HepG2 (cell line): ENCODE results near the gene NEDD4L. TPM values are rescaled to one million over a fixed set of nuclear protein-coding genes. Genes with fewer than 3 reads are reported as not detected.
A peak's percentile ranks its signal among the peaks of the same experiment; 100 is the strongest.

Experiments
- AHR ChIP-seq: IDR thresholded peaks from 2 replicates; pipeline ENCODE4 v1.6.1; 2018; ENCODE audit warnings: missing genetic modification reagents, missing compliant biosample characterization
- ARID5B ChIP-seq: IDR thresholded peaks from 2 replicates; pipeline ENCODE4 v1.4.0; 2020; ENCODE audit warnings: mild to moderate bottlenecking, missing genetic modification reagents
- ATF3 ChIP-seq: sonication (generic); formaldehyde crosslinking; IDR thresholded peaks from 2 replicates; pipeline ENCODE4 v1.4.0; 2020; ENCODE audit warnings: missing genetic modification reagents
- ELF4 ChIP-seq: sonication (generic); formaldehyde crosslinking; IDR thresholded peaks from 2 replicates; pipeline ENCODE4 v1.5.0; 2020; ENCODE audit warnings: missing genetic modification reagents, mild to moderate bottlenecking, moderate library complexity, borderline replicate concordance
- ETV5 ChIP-seq: IDR thresholded peaks from 2 replicates; pipeline ENCODE4 v1.6.1; 2018; ENCODE audit warnings: missing biosample characterization, missing genetic modification reagents, inconsistent platforms, borderline replicate concordance
- HIC2 ChIP-seq: sonication (generic); formaldehyde crosslinking; IDR thresholded peaks from 2 replicates; pipeline ENCODE4 v1.9.0; 2022; ENCODE audit warnings: low read depth, missing genetic modification reagents
- HNRNPUL1 ChIP-seq: fragments of 200-400 bp; formaldehyde crosslinking; IDR thresholded peaks from 2 replicates; pipeline ENCODE4 v1.6.1; 2017; ENCODE audit warnings: low read depth, mild to moderate bottlenecking, low read length, moderate library complexity
- HOXA3 ChIP-seq: sonication (generic); formaldehyde crosslinking; IDR thresholded peaks from 2 replicates; pipeline ENCODE4 v1.5.0; 2020; ENCODE audit warnings: missing genetic modification reagents
- KMT2A ChIP-seq: sonication (generic); formaldehyde crosslinking; IDR thresholded peaks from 2 replicates; pipeline ENCODE4 v1.4.0; 2020; ENCODE audit warnings: missing genetic modification reagents
- MAFK ChIP-seq, 2 experiments: IDR thresholded peaks in 1 of 2; conservative IDR thresholded peaks in 1 of 2; 2 replicates each; pipeline ENCODE4 v1.6.1; 2011; ENCODE audit warnings: improper control_type of control experiment in 2 of 2, low read length in 2 of 2
- MED1 ChIP-seq: sonication (generic); formaldehyde crosslinking; IDR thresholded peaks from 2 replicates; pipeline ENCODE4 v1.4.0; 2020; ENCODE audit warnings: missing genetic modification reagents
- MIER2 ChIP-seq: IDR thresholded peaks from 2 replicates; pipeline ENCODE4 v1.6.1; 2016; ENCODE audit warnings: missing biosample characterization, missing genetic modification reagents
- MNT ChIP-seq: fragments of 450-650 bp; IDR thresholded peaks from 2 replicates; pipeline ENCODE4 v1.6.1; 2016
- PAWR ChIP-seq: sonication (generic); formaldehyde crosslinking; IDR thresholded peaks from 2 replicates; pipeline ENCODE4 v1.4.0; 2020; ENCODE audit warnings: missing genetic modification reagents, mild to moderate bottlenecking, borderline replicate concordance
- PTBP1 ChIP-seq: fragments of 200-400 bp; formaldehyde crosslinking; IDR thresholded peaks from 2 replicates; pipeline ENCODE4 v1.6.1; 2018; ENCODE audit warnings: low read length, low read depth; ENCODE audit not compliant: poor library complexity, severe bottlenecking
- RXRB ChIP-seq: IDR thresholded peaks from 2 replicates; pipeline ENCODE4 v1.6.1; 2016; ENCODE audit warnings: borderline replicate concordance, missing genetic modification reagents, missing compliant biosample characterization
- SAP130 ChIP-seq: IDR thresholded peaks from 2 replicates; pipeline ENCODE4 v1.6.1; 2016; ENCODE audit warnings: low read depth
- ZBTB2 ChIP-seq: sonication (generic); formaldehyde crosslinking; IDR thresholded peaks from 2 replicates; pipeline ENCODE4 v1.8.0; 2022; ENCODE audit warnings: low read depth, missing genetic modification reagents
- ZBTB21 ChIP-seq: sonication (generic); formaldehyde crosslinking; IDR thresholded peaks from 2 replicates; pipeline ENCODE4 v1.4.0; 2020; ENCODE audit warnings: missing genetic modification reagents
- ZNF879 ChIP-seq: sonication (generic); formaldehyde crosslinking; IDR thresholded peaks from 2 replicates; pipeline ENCODE4 v1.8.1; 2023; ENCODE audit warnings: missing genetic modification reagents
- polyA plus RNA-seq, 8 experiments: library from polyadenylated mRNA; depleted of rRNA in 3 of 8; stranded (reverse) in 7 of 8; unstranded in 1 of 8; fragments of >200 nt; fragmentation: Illumina TruSeq in 4 of 8; extraction: Trizol in 4 of 8; gene quantifications; 2 replicates each; pipeline versions ENCODE4 v1.2.1 to v1.2.3, GENCODE V29; 2011 to 2016; ENCODE audit warnings: low read depth in 4 of 8, missing spikeins in 1 of 8, mixed read lengths in 1 of 8; ENCODE audit not compliant: insufficient read depth in 1 of 8
- total RNA-seq, 5 experiments: library from RNA; depleted of rRNA; stranded (reverse); fragments of >200 nt; fragmentation: Illumina TruSeq; extraction: Trizol; gene quantifications; 2 replicates each; pipeline ENCODE4 v1.2.3, GENCODE V29; 2016; ENCODE audit warnings: low read depth in 1 of 5
- TF ChIP-seq, protein P1 (sequence below): IDR thresholded peaks from 2 replicates; pipeline ENCODE4 v1.6.1; 2012; ENCODE audit warnings: inconsistent platforms

Gene NEDD4L
- total and polyA plus RNA-seq, 2 of the 13 experiments (the other 11 are each of a cell fraction or from before 2014, with no cell fraction given) = 168 to 390 TPM

DNA sequence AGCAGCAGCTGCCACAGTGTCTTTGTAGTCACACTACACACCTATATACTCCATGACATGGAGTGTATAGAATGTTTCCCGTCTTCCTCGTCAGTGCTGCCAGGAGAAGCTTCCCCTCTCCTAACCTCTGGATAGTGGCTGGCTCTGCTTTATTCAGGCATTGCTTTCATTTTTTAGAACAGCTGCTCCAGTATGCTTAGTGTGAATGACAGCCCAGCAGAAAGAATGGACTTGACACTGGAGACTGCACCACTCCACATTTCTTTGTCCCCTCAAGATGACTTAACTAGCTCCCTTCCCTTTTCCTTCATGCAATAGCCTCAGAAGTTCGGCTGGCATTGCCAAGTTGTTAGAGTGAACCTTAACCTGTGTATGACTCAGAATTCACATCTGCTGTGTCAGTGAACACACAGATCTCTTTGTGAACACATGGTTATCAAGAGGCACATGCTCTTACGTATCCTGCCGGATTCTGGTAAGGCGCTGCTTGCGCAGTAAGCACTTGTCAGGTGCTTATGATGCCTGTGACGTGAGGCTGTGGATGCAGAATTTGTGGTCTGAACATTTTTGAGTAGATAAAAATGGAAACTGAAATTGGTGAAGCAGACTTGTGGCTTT, 73.9 kb downstream of the NEDD4L start (continued):
- TF ChIP-seq ARID5B (CRISPR knock-in tag) (peak; percentile 50), MIER2 (no peak), RXRB (CRISPR knock-in tag) (peak; percentile 44; the same call in 1 of the 2 replicates), ETV5 (CRISPR knock-in tag) (0 out of 2 replicates have a peak, but pooled peaks have one; percentile 21), KMT2A (no peak), ZNF879 (CRISPR knock-in tag) (no peak), AHR (CRISPR knock-in tag) (no peak), MAFK (conservative IDR thresholded peaks at IDR 0.05 in 1 of 2, IDR thresholded peaks at IDR 0.05 in 1 of 2; ENCODE audit: low read length in 2 of 2) (peak; percentile 30 to 32; a peak in 2 of 4 replicates), ATF3 (CRISPR knock-in tag) (0 out of 2 replicates have a peak, but pooled peaks have one; percentile 37), ZBTB21 (CRISPR knock-in tag) (peak; percentile 86; the same call in 1 of the 2 replicates), HOXA3 (CRISPR knock-in tag) (peak; percentile 84), HNRNPUL1 (no peak), ELF4 (CRISPR knock-in tag) (no peak), MED1 (no peak; the same call in 1 of the 2 replicates), PAWR (CRISPR knock-in tag) (no peak), ZBTB2 (CRISPR knock-in tag) (no peak), SAP130 (CRISPR knock-in tag) (peak; percentile 71), MNT (peak; percentile 44), PTBP1 (no peak), HIC2 (CRISPR knock-in tag) (no peak)
- TF ChIP-seq, protein P1, sequence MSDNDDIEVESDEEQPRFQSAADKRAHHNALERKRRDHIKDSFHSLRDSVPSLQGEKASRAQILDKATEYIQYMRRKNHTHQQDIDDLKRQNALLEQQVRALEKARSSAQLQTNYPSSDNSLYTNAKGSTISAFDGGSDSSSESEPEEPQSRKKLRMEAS = peak; percentile 61
